GM23338 (cell line): ENCODE measurements around the gene JPH3.

ENCODE experiments used
- CREB1 ChIP-seq: fragments of 250-450 bp; sonication (Bioruptor Pico); IDR thresholded peaks from 2 replicates; pipeline ENCODE4 v1.5.0; 2020; ENCODE audit warnings: low read depth, mild to moderate bottlenecking, moderate library complexity
- CTCF ChIP-seq, 2 experiments: fragments of 200-600 bp in 1 of 2; sonication (generic) in 1 of 2; conservative IDR thresholded peaks; 2 replicates each; pipeline versions ENCODE4 v1.5.1 to v1.6.1; 2016 to 2017; ENCODE audit warnings: antibody characterized with exemption in 2 of 2, low read depth in 2 of 2, mild to moderate bottlenecking in 2 of 2, moderate library complexity in 1 of 2
- ETS1 ChIP-seq: IDR thresholded peaks from 2 replicates; pipeline ENCODE4 v1.6.1; 2016; ENCODE audit warnings: antibody characterized with exemption
- EZH2 ChIP-seq: fragments of 200-600 bp; sonication (generic); IDR thresholded peaks from one replicate; pipeline ENCODE4 v1.8.0; 2017; ENCODE audit warnings: antibody characterized with exemption, mild to moderate bottlenecking, low read depth; ENCODE audit not compliant: unreplicated experiment
- POLR2AphosphoS5 ChIP-seq: IDR thresholded peaks from 2 replicates; pipeline ENCODE4 v1.6.1; 2016; ENCODE audit warnings: antibody characterized with exemption, low read depth
- REST ChIP-seq: IDR thresholded peaks from one replicate; pipeline ENCODE4 v1.6.1; 2018; ENCODE audit warnings: antibody characterized with exemption; ENCODE audit not compliant: unreplicated experiment

GRCh38 chr16:87584271-87584670 lies 18.0 kb upstream of the JPH3 start:
- TF ChIP-seq CTCF (conservative IDR thresholded peaks at IDR 0.05; ENCODE audit: low read depth in 2 of 2) (no peak), ETS1 (no peak), CREB1 (CRISPR knock-in tag) (no peak), REST (no peak), EZH2 (no peak), POLR2AphosphoS5 (no peak)
